Astrocyte (in vitro differentiated cells and primary cell): Measurements from ENCODE around the gene GHRH. TPM values are rescaled to one million over a fixed set of nuclear protein-coding genes. Genes with fewer than 3 reads are reported as not detected.

ENCODE experiments used
- DNase-seq: peaks from one replicate; pipeline ENCODE4 v3.0.0-alpha.2; 2010; ENCODE audit warnings: low read depth
- FAIRE-seq: peaks from 2 replicates; lab custom pipeline; 2011; peaks lifted over from hg19 to GRCh38; lab: Jason Lieb, UNC
- H2AFZ ChIP-seq: 2 replicates; pipeline ENCODE4 v1.6.0; 2012; ENCODE audit warnings: low read depth, low read length, inconsistent platforms
- H3K27ac ChIP-seq: 2 replicates; pipeline ENCODE4 v1.5.1; 2011; ENCODE audit warnings: low read depth, low read length, inconsistent platforms
- H3K27me3 ChIP-seq: 2 replicates; pipeline ENCODE4 v1.6.0; 2011; ENCODE audit warnings: low read length, inconsistent platforms; ENCODE audit not compliant: insufficient read depth
- H3K36me3 ChIP-seq: 2 replicates; pipeline ENCODE4 v1.5.1; 2011; ENCODE audit warnings: low read length, inconsistent platforms; ENCODE audit not compliant: insufficient read depth
- H3K4me1 ChIP-seq: 2 replicates; pipeline ENCODE4 v1.5.1; 2011; ENCODE audit warnings: low read length, inconsistent platforms; ENCODE audit not compliant: insufficient read depth
- H3K4me2 ChIP-seq: 2 replicates; pipeline ENCODE4 v1.6.0; 2012; ENCODE audit warnings: low read length, inconsistent platforms
- H3K4me3 ChIP-seq: 2 replicates; pipeline ENCODE4 v1.5.1; 2011; ENCODE audit warnings: low read depth, mild to moderate bottlenecking, low read length, inconsistent platforms; ENCODE audit not compliant: insufficient read depth
- H3K79me2 ChIP-seq: 2 replicates; pipeline ENCODE4 v1.6.0; 2012; ENCODE audit warnings: mild to moderate bottlenecking, low read length, inconsistent platforms; ENCODE audit not compliant: insufficient read depth
- H3K9ac ChIP-seq: 2 replicates; pipeline ENCODE4 v1.6.0; 2012; ENCODE audit warnings: mild to moderate bottlenecking, low read length, inconsistent platforms
- H3K9me3 ChIP-seq: 2 replicates; pipeline ENCODE4 v1.5.1; 2012; ENCODE audit warnings: low read depth, mild to moderate bottlenecking, low read length, inconsistent platforms; ENCODE audit not compliant: insufficient read depth
- H4K20me1 ChIP-seq: 2 replicates; pipeline ENCODE4 v1.6.0; 2012; ENCODE audit warnings: low read length, inconsistent platforms; ENCODE audit not compliant: insufficient read depth
- H3K27ac Mint-ChIP-seq: one replicate; pipeline ENCODE4 v1.8.0; 2021; ENCODE audit warnings: mild to moderate bottlenecking, mixed read lengths; ENCODE audit not compliant: unreplicated experiment
- H3K27me3 Mint-ChIP-seq: one replicate; pipeline ENCODE4 v1.8.0; 2021; ENCODE audit warnings: low read depth, mixed read lengths; ENCODE audit not compliant: unreplicated experiment
- H3K36me3 Mint-ChIP-seq: one replicate; pipeline ENCODE4 v1.8.0; 2021; ENCODE audit warnings: low read depth, mixed read lengths; ENCODE audit not compliant: unreplicated experiment
- H3K4me1 Mint-ChIP-seq: one replicate; pipeline ENCODE4 v1.8.0; 2021; ENCODE audit warnings: low read depth, mixed read lengths; ENCODE audit not compliant: unreplicated experiment
- H3K4me3 Mint-ChIP-seq: one replicate; pipeline ENCODE4 v1.8.0; 2021; ENCODE audit warnings: mild to moderate bottlenecking, moderate library complexity, mixed read lengths; ENCODE audit not compliant: unreplicated experiment
- H3K9me3 Mint-ChIP-seq: one replicate; pipeline ENCODE4 v1.8.0; 2021; ENCODE audit warnings: mild to moderate bottlenecking, mixed read lengths; ENCODE audit not compliant: unreplicated experiment
- EZH2 ChIP-seq: IDR thresholded peaks from 2 replicates; pipeline ENCODE4 v1.6.1; 2012; ENCODE audit warnings: mild to moderate bottlenecking, low read length, inconsistent platforms; ENCODE audit not compliant: insufficient read depth
- total RNA-seq: library from RNA; stranded (reverse); gene quantifications from 2 replicates; pipeline ENCODE4 v1.2.1, GENCODE V29; 2021
- TF ChIP-seq, protein P1 (sequence below): IDR thresholded peaks from 2 replicates; pipeline ENCODE4 v1.5.1; 2011; ENCODE audit warnings: low read depth, mild to moderate bottlenecking, inconsistent platforms, low read length, moderate library complexity; ENCODE audit not compliant: insufficient read depth

GHRH gene
- total RNA-seq, 1 donor from 2014 or later = not detected

- DNase-seq (no peak), FAIRE-seq (no peak)
- Histone ChIP-seq H3K9ac (no peak overlapping the region), H3K4me2 (no peak overlapping the region), H3K9me3 (no peaks in the 10 kb centered on the region), H3K79me2 (no peaks in the 10 kb centered on the region), H3K27me3 (no peaks in the 10 kb centered on the region), H3K4me3 (no peak overlapping the region), H3K27ac (no peak overlapping the region), H2AFZ (peak overlapping the region; percentile 41), H4K20me1 (no peaks in the 10 kb centered on the region), H3K4me1 (peaks cover 7% of the 10 kb centered on the region), H3K36me3 (no peaks in the 10 kb centered on the region)
- H3K4me3 Mint-ChIP-seq = no peak overlapping the region
- H3K9me3 Mint-ChIP-seq = no peaks in the 10 kb centered on the region
- H3K27ac Mint-ChIP-seq = no peak overlapping the region
- peaks cover 5% of the 10 kb centered on the region for H3K4me1 Mint-ChIP-seq
- no peak for TF ChIP-seq EZH2
- TF ChIP-seq, protein P1, sequence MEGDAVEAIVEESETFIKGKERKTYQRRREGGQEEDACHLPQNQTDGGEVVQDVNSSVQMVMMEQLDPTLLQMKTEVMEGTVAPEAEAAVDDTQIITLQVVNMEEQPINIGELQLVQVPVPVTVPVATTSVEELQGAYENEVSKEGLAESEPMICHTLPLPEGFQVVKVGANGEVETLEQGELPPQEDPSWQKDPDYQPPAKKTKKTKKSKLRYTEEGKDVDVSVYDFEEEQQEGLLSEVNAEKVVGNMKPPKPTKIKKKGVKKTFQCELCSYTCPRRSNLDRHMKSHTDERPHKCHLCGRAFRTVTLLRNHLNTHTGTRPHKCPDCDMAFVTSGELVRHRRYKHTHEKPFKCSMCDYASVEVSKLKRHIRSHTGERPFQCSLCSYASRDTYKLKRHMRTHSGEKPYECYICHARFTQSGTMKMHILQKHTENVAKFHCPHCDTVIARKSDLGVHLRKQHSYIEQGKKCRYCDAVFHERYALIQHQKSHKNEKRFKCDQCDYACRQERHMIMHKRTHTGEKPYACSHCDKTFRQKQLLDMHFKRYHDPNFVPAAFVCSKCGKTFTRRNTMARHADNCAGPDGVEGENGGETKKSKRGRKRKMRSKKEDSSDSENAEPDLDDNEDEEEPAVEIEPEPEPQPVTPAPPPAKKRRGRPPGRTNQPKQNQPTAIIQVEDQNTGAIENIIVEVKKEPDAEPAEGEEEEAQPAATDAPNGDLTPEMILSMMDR = no peak
- no peaks in the 10 kb centered on the region for H3K36me3 Mint-ChIP-seq
- H3K27me3 Mint-ChIP-seq = peaks cover 4% of the 10 kb centered on the region
Measured at GRCh38 chr20:37267667-37268313, 6.2 kb upstream of the GHRH start.

GRCh38 chr20:37266940-37267666 is 5.5 kb upstream of the GHRH start:
- Histone ChIP-seq H3K9ac (no peak overlapping the region), H3K4me3 (no peak overlapping the region), H3K27ac (no peak overlapping the region), H4K20me1 (no peaks in the 10 kb centered on the region), H2AFZ (peak overlapping the region; percentile 41), H3K4me1 (peaks cover 7% of the 10 kb centered on the region), H3K9me3 (no peaks in the 10 kb centered on the region), H3K4me2 (no peak overlapping the region), H3K27me3 (no peaks in the 10 kb centered on the region), H3K79me2 (no peaks in the 10 kb centered on the region), H3K36me3 (no peaks in the 10 kb centered on the region)
- Mint-ChIP-seq H3K27ac (no peak overlapping the region), H3K9me3 (no peaks in the 10 kb centered on the region), H3K36me3 (no peaks in the 10 kb centered on the region), H3K27me3 (peaks cover 8% of the 10 kb centered on the region), H3K4me3 (no peak overlapping the region), H3K4me1 (peaks cover 5% of the 10 kb centered on the region)
- no peak for DNase-seq
- no peak for FAIRE-seq
- no peak for TF ChIP-seq EZH2
- TF ChIP-seq, protein P1 = no peak

GRCh38 chr20:37265152-37265551 is 3.5 kb upstream of the GHRH start:
- Histone ChIP-seq H3K36me3 (no peaks in the 10 kb centered on the region), H3K27me3 (peaks cover 14% of the 10 kb centered on the region), H4K20me1 (no peaks in the 10 kb centered on the region), H3K4me1 (peaks cover 1% of the 10 kb centered on the region), H2AFZ (no peak overlapping the region), H3K4me3 (no peak overlapping the region), H3K4me2 (no peak overlapping the region), H3K9me3 (no peaks in the 10 kb centered on the region), H3K79me2 (no peaks in the 10 kb centered on the region), H3K27ac (no peak overlapping the region), H3K9ac (no peak overlapping the region)
- no peak overlapping the region for H3K27ac Mint-ChIP-seq
- FAIRE-seq (no peak), DNase-seq (no peak)
- H3K27me3 Mint-ChIP-seq = peaks cover 24% of the 10 kb centered on the region
- H3K4me3 Mint-ChIP-seq = no peak overlapping the region
- H3K9me3 Mint-ChIP-seq = no peaks in the 10 kb centered on the region
- peaks cover 5% of the 10 kb centered on the region for H3K4me1 Mint-ChIP-seq
- H3K36me3 Mint-ChIP-seq = no peaks in the 10 kb centered on the region
- TF ChIP-seq, protein P1 = no peak
- no peak for TF ChIP-seq EZH2
